ENCODE data around the gene GAPT.

GAPT gene

GRCh38 chr5:58452566-58453258, 38.5 kb upstream of the GAPT start:
- H2AFZ ChIP-seq (ENCODE audit: low read length): no peak overlapping the region
- 100% methylated on average over 1 of the region's 3 CpGs for WGBS, 2 donors (ENCODE audit: extremely low coverage in 2 of 2, insufficient read length in 2 of 2, insufficient replicate concordance in 1 of 2)
- H3K9ac ChIP-seq (ENCODE audit: low read depth, low read length, poor library complexity): no peak overlapping the region
- H3K79me1 ChIP-seq (ENCODE audit: low read depth, low read length): no peaks in the 10 kb centered on the region
- H3K23ac ChIP-seq (ENCODE audit: low read depth, low read length, poor library complexity): no peak overlapping the region
- no peak overlapping the region for H3K4ac ChIP-seq (ENCODE audit: low read length)
- H2BK15ac ChIP-seq (ENCODE audit: low read length): no peak overlapping the region
- no peak overlapping the region for H4K91ac ChIP-seq (ENCODE audit: low read depth, low read length, poor library complexity)
- H2BK120ac ChIP-seq (ENCODE audit: low read depth, low read length): no peak overlapping the region
- H3K4me3 ChIP-seq (ENCODE audit: low read length in 2 of 2): no peak overlapping the region
- H3K14ac ChIP-seq (ENCODE audit: low read length): no peak overlapping the region
- H4K8ac ChIP-seq (ENCODE audit: low read depth, low read length): no peak overlapping the region
- H3K27me3 ChIP-seq (ENCODE audit: control insufficient read depth in 3 of 3, insufficient read depth in 3 of 3, low read depth in 1 of 3, low read length in 3 of 3): no peaks in the 10 kb centered on the region
- no peak overlapping the region for H3K27ac ChIP-seq (replicated peaks; ENCODE audit: low read length)
- no peaks in the 10 kb centered on the region for H3K9me3 ChIP-seq (replicated peaks in 1 of 2; ENCODE audit: control insufficient read depth in 2 of 2, insufficient read depth in 1 of 2, low read depth in 1 of 2, low read length in 2 of 2)
- no peak overlapping the region for H3K4me2 ChIP-seq (ENCODE audit: insufficient read depth, low read length, poor library complexity, severe bottlenecking)
- no peak overlapping the region for H2AK5ac ChIP-seq (ENCODE audit: low read depth, low read length)
- peaks cover 15 to 69% of the 10 kb centered on the region in 2 donors for H3K36me3 ChIP-seq (replicated peaks in 1 of 2; ENCODE audit: control insufficient read depth in 2 of 2, insufficient read depth in 2 of 2, low read length in 2 of 2)
- DNase-seq (ENCODE audit: low spot score): no peak
- no peak overlapping the region for H3K18ac ChIP-seq (ENCODE audit: low read length)
- H3K4me1 ChIP-seq (ENCODE audit: control insufficient read depth in 2 of 2, insufficient read depth in 1 of 2, low read depth in 1 of 2, low read length in 2 of 2): peaks cover 0 to 7% of the 10 kb centered on the region in 2 donors
- no peak overlapping the region for H2BK5ac ChIP-seq (ENCODE audit: low read length)
- no peak overlapping the region for H2BK12ac ChIP-seq (ENCODE audit: low read length)

- H4K8ac ChIP-seq (ENCODE audit: low read depth, low read length): no peak overlapping the region
- H3K4ac ChIP-seq (ENCODE audit: low read length): no peak overlapping the region
- H4K91ac ChIP-seq (ENCODE audit: low read depth, low read length, poor library complexity): no peak overlapping the region
- H3K27ac ChIP-seq (replicated peaks; ENCODE audit: low read length): no peak overlapping the region
- H3K4me1 ChIP-seq (ENCODE audit: control insufficient read depth in 2 of 2, insufficient read depth in 1 of 2, low read depth in 1 of 2, low read length in 2 of 2): peaks cover 0 to 11% of the 10 kb centered on the region in 2 donors
- H3K18ac ChIP-seq (ENCODE audit: low read length): no peak overlapping the region
- H3K9me3 ChIP-seq (replicated peaks in 1 of 2; ENCODE audit: control insufficient read depth in 2 of 2, insufficient read depth in 1 of 2, low read depth in 1 of 2, low read length in 2 of 2): no peaks in the 10 kb centered on the region
- H3K14ac ChIP-seq (ENCODE audit: low read length): no peak overlapping the region
- no peak overlapping the region for H2BK15ac ChIP-seq (ENCODE audit: low read length)
- H2BK12ac ChIP-seq (ENCODE audit: low read length): no peak overlapping the region
- no peak overlapping the region for H2BK120ac ChIP-seq (ENCODE audit: low read depth, low read length)
- H2AK5ac ChIP-seq (ENCODE audit: low read depth, low read length): no peak overlapping the region
- DNase-seq (ENCODE audit: low spot score): no peak
- no peak overlapping the region for H3K9ac ChIP-seq (ENCODE audit: low read depth, low read length, poor library complexity)
- no peaks in the 10 kb centered on the region for H3K79me1 ChIP-seq (ENCODE audit: low read depth, low read length)
- H3K27me3 ChIP-seq (ENCODE audit: control insufficient read depth in 3 of 3, insufficient read depth in 3 of 3, low read depth in 1 of 3, low read length in 3 of 3): no peaks in the 10 kb centered on the region
- H3K4me3 ChIP-seq (ENCODE audit: low read length in 2 of 2): no peak overlapping the region
- no peak overlapping the region for H2AFZ ChIP-seq (ENCODE audit: low read length)
- H3K4me2 ChIP-seq (ENCODE audit: insufficient read depth, low read length, poor library complexity, severe bottlenecking): no peak overlapping the region
- H2BK5ac ChIP-seq (ENCODE audit: low read length): no peak overlapping the region
- no peak overlapping the region for H3K23ac ChIP-seq (ENCODE audit: low read depth, low read length, poor library complexity)
- H3K36me3 ChIP-seq (replicated peaks in 1 of 2; ENCODE audit: control insufficient read depth in 2 of 2, insufficient read depth in 2 of 2, low read length in 2 of 2): peaks cover 15 to 75% of the 10 kb centered on the region in 2 donors
These were observed 37.9 kb upstream of the GAPT start for GRCh38 chr5:58453306-58453705.

GRCh38 chr5:58454025-58454424, 37.2 kb upstream of the GAPT start:
- Histone ChIP-seq H2BK5ac (ENCODE audit: low read length) (no peak overlapping the region), H3K9ac (ENCODE audit: low read depth, low read length, poor library complexity) (no peak overlapping the region), H3K4me3 (ENCODE audit: low read length in 2 of 2) (no peak overlapping the region), H3K9me3 (replicated peaks in 1 of 2; ENCODE audit: control insufficient read depth in 2 of 2, insufficient read depth in 1 of 2, low read depth in 1 of 2, low read length in 2 of 2) (no peaks in the 10 kb centered on the region), H3K36me3 (replicated peaks in 1 of 2; ENCODE audit: control insufficient read depth in 2 of 2, insufficient read depth in 2 of 2, low read length in 2 of 2) (peaks cover 15 to 80% of the 10 kb centered on the region in 2 donors), H3K4me2 (ENCODE audit: insufficient read depth, low read length, poor library complexity, severe bottlenecking) (no peak overlapping the region), H3K27ac (replicated peaks; ENCODE audit: low read length) (no peak overlapping the region), H2BK12ac (ENCODE audit: low read length) (no peak overlapping the region), H2BK120ac (ENCODE audit: low read depth, low read length) (no peak overlapping the region), H3K14ac (ENCODE audit: low read length) (no peak overlapping the region), H3K79me1 (ENCODE audit: low read depth, low read length) (no peaks in the 10 kb centered on the region), H3K18ac (ENCODE audit: low read length) (no peak overlapping the region), H3K23ac (ENCODE audit: low read depth, low read length, poor library complexity) (no peak overlapping the region), H3K4ac (ENCODE audit: low read length) (no peak overlapping the region), H2BK15ac (ENCODE audit: low read length) (no peak overlapping the region), H2AFZ (ENCODE audit: low read length) (no peak overlapping the region), H4K91ac (ENCODE audit: low read depth, low read length, poor library complexity) (no peak overlapping the region), H3K4me1 (ENCODE audit: control insufficient read depth in 2 of 2, insufficient read depth in 1 of 2, low read depth in 1 of 2, low read length in 2 of 2) (peaks cover 0 to 11% of the 10 kb centered on the region in 2 donors), H4K8ac (ENCODE audit: low read depth, low read length) (no peak overlapping the region), H3K27me3 (ENCODE audit: control insufficient read depth in 3 of 3, insufficient read depth in 3 of 3, low read depth in 1 of 3, low read length in 3 of 3) (no peaks in the 10 kb centered on the region), H2AK5ac (ENCODE audit: low read depth, low read length) (no peak overlapping the region)
- WGBS, 2 donors (ENCODE audit: extremely low coverage in 2 of 2, insufficient read length in 2 of 2, insufficient replicate concordance in 1 of 2): no CpG with 5 or more reads among the region's 1 CpG
- no peak for DNase-seq (ENCODE audit: low spot score)

GRCh38 chr5:58455066-58455465, 36.2 kb upstream of the GAPT start:
- Histone ChIP-seq H3K27ac (replicated peaks; ENCODE audit: low read length) (no peak overlapping the region), H3K4me2 (ENCODE audit: insufficient read depth, low read length, poor library complexity, severe bottlenecking) (no peak overlapping the region), H3K79me1 (ENCODE audit: low read depth, low read length) (peaks cover 4% of the 10 kb centered on the region), H4K91ac (ENCODE audit: low read depth, low read length, poor library complexity) (no peak overlapping the region), H3K27me3 (ENCODE audit: control insufficient read depth in 3 of 3, insufficient read depth in 3 of 3, low read depth in 1 of 3, low read length in 3 of 3) (no peaks in the 10 kb centered on the region), H3K4me3 (ENCODE audit: low read length in 2 of 2) (no peak overlapping the region), H3K4me1 (ENCODE audit: control insufficient read depth in 2 of 2, insufficient read depth in 1 of 2, low read depth in 1 of 2, low read length in 2 of 2) (peaks cover 0 to 11% of the 10 kb centered on the region in 2 donors), H2BK120ac (ENCODE audit: low read depth, low read length) (no peak overlapping the region), H2AFZ (ENCODE audit: low read length) (no peak overlapping the region), H3K9me3 (replicated peaks in 1 of 2; ENCODE audit: control insufficient read depth in 2 of 2, insufficient read depth in 1 of 2, low read depth in 1 of 2, low read length in 2 of 2) (no peaks in the 10 kb centered on the region), H3K23ac (ENCODE audit: low read depth, low read length, poor library complexity) (no peak overlapping the region), H2BK15ac (ENCODE audit: low read length) (no peak overlapping the region), H3K9ac (ENCODE audit: low read depth, low read length, poor library complexity) (no peak overlapping the region), H3K14ac (ENCODE audit: low read length) (no peak overlapping the region), H3K36me3 (replicated peaks in 1 of 2; ENCODE audit: control insufficient read depth in 2 of 2, insufficient read depth in 2 of 2, low read length in 2 of 2) (peaks cover 15 to 80% of the 10 kb centered on the region in 2 donors), H3K4ac (ENCODE audit: low read length) (no peak overlapping the region), H2BK5ac (ENCODE audit: low read length) (no peak overlapping the region), H2BK12ac (ENCODE audit: low read length) (no peak overlapping the region), H3K18ac (ENCODE audit: low read length) (no peak overlapping the region), H2AK5ac (ENCODE audit: low read depth, low read length) (no peak overlapping the region), H4K8ac (ENCODE audit: low read depth, low read length) (no peak overlapping the region)
- no peak for DNase-seq (ENCODE audit: low spot score)
- WGBS, 2 donors (ENCODE audit: extremely low coverage in 2 of 2, insufficient read length in 2 of 2, insufficient replicate concordance in 1 of 2): no CpG with 5 or more reads among the region's 5 CpGs

All from neuronal stem cell (in vitro differentiated cells).